HepG2 (cell line): ENCODE results near the gene TMEM132D. TPM values are rescaled to one million over a fixed set of nuclear protein-coding genes. Genes with fewer than 3 reads are reported as not detected.

Source experiments
- ATAC-seq: fragments of 200-7000 bp; cut with Tn5 transposase; 3 replicates; pipeline ENCODE4 v1.9.1; 2020; ENCODE audit warnings: mild to moderate bottlenecking, moderate library complexity
- BruUV-seq: library from RNA; stranded (reverse); fragments of 400-500 nt; replicated peaks from 2 replicates; lab custom pipeline; 2021; lab: Mats Ljungman, UMichigan
- CTCF ChIA-PET: fragments of 300-600 bp; formaldehyde crosslinking; extraction: SDS; loops from one replicate; lab custom pipeline; 2021; ENCODE audit warnings: low total read pairs, inconsistent platforms, low intra/inter-chr PET ratio; lab: Yijun Ruan, JAX
- POLR2A ChIA-PET: fragments of 350-600 bp; sonication (Branson Sonifier 250); formaldehyde crosslinking; loops from one replicate; lab custom pipeline; 2020; ENCODE audit warnings: antibody characterized with exemption, inconsistent platforms; lab: Yijun Ruan, JAX
- DNase-seq: peaks from one replicate; pipeline ENCODE4 v3.0.0-alpha.2; 2015; ENCODE audit warnings: low spot score
- FAIRE-seq: peaks from 3 replicates; lab custom pipeline; 2011; peaks lifted over from hg19 to GRCh38; lab: Jason Lieb, UNC
- H2AFZ ChIP-seq: one replicate; pipeline ENCODE4 v1.6.1; 2011; ENCODE audit warnings: low read length, inconsistent platforms
- H3K27ac ChIP-seq: fragments of 300-600 bp; 3 replicates; pipeline ENCODE4 v1.8.0; 2011; ENCODE audit warnings: mixed run types, mild to moderate bottlenecking, mixed read lengths, low read length, inconsistent platforms; ENCODE audit not compliant: insufficient read depth; ENCODE audit errors: extremely low read length
- H3K27me3 ChIP-seq, 2 experiments: fragments of 200-600 bp in 1 of 2; 2 replicates in 1 of 2; 3 replicates in 1 of 2; pipeline versions ENCODE4 v1.6.0 to v1.8.0; 2011; ENCODE audit warnings: low read length in 2 of 2, mild to moderate bottlenecking in 2 of 2, moderate library complexity in 2 of 2, inconsistent platforms in 1 of 2; ENCODE audit not compliant: insufficient read depth in 2 of 2, control insufficient read depth in 1 of 2
- H3K36me3 ChIP-seq, 2 experiments: fragments of 200-600 bp in 1 of 2; replicated peaks in 1 of 2; 2 replicates in 1 of 2; 3 replicates in 1 of 2; pipeline versions ENCODE4 v1.5.1 to v1.8.0; 2011; ENCODE audit warnings: low read length in 2 of 2, inconsistent platforms in 1 of 2; ENCODE audit not compliant: insufficient read depth in 2 of 2, control insufficient read depth in 1 of 2
- H3K4me1 ChIP-seq: 2 replicates; pipeline ENCODE4 v1.5.1; 2012; ENCODE audit warnings: low read length, inconsistent platforms; ENCODE audit not compliant: insufficient read depth
- H3K4me2 ChIP-seq: 2 replicates; pipeline ENCODE4 v1.6.0; 2011; ENCODE audit warnings: low read depth, low read length, inconsistent platforms
- H3K4me3 ChIP-seq, 3 experiments: fragments of 200-600 bp in 1 of 3; sonication (generic), shearing (Covaris generic) in 1 of 3; replicated peaks in 1 of 3; 2 replicates each; pipeline ENCODE4 v1.5.1; 2011 to 2016; ENCODE audit warnings: low read length in 3 of 3, inconsistent platforms in 2 of 3, low read depth in 2 of 3, mild to moderate bottlenecking in 2 of 3, control low read depth in 1 of 3, mixed read lengths in 1 of 3; ENCODE audit not compliant: insufficient read depth in 1 of 3
- H3K79me2 ChIP-seq: one replicate; pipeline ENCODE4 v1.6.1; 2011; ENCODE audit warnings: low read length, inconsistent platforms; ENCODE audit not compliant: insufficient read depth
- H3K9ac ChIP-seq: 2 replicates; pipeline ENCODE4 v1.6.0; 2011; ENCODE audit warnings: mild to moderate bottlenecking, low read depth, low read length, inconsistent platforms; ENCODE audit not compliant: insufficient read depth
- H3K9me3 ChIP-seq: 2 replicates; pipeline ENCODE4 v1.5.1; 2012; ENCODE audit warnings: mild to moderate bottlenecking, low read length
- H4K20me1 ChIP-seq: 2 replicates; pipeline ENCODE4 v1.6.0; 2011; ENCODE audit warnings: inconsistent platforms, mild to moderate bottlenecking, low read length, moderate library complexity; ENCODE audit not compliant: insufficient read depth
- CEBPG ChIP-seq: IDR thresholded peaks from 2 replicates; pipeline ENCODE4 v1.6.1; 2016
- MAF1 ChIP-seq: sonication (generic); formaldehyde crosslinking; IDR thresholded peaks from 2 replicates; pipeline ENCODE4 v1.5.0; 2020; ENCODE audit warnings: missing genetic modification reagents, borderline replicate concordance
- NFIB ChIP-seq: sonication (generic); formaldehyde crosslinking; IDR thresholded peaks from 2 replicates; pipeline ENCODE4 v1.9.0; 2021; ENCODE audit warnings: missing genetic modification reagents, mild to moderate bottlenecking, borderline replicate concordance
- PHF21A ChIP-seq: sonication (generic); formaldehyde crosslinking; IDR thresholded peaks from 2 replicates; pipeline ENCODE4 v1.5.0; 2020; ENCODE audit warnings: mild to moderate bottlenecking, missing genetic modification reagents
- SPEN ChIP-seq: sonication (generic); formaldehyde crosslinking; IDR thresholded peaks from 2 replicates; pipeline ENCODE4 v1.5.1; 2020; ENCODE audit warnings: low read depth, mild to moderate bottlenecking, missing genetic modification reagents
- TBL1XR1 ChIP-seq: fragments of 150-350 bp; IDR thresholded peaks from 2 replicates; pipeline ENCODE4 v1.6.1; 2014; ENCODE audit warnings: borderline replicate concordance, low read length; ENCODE audit not compliant: partially characterized antibody
- ZNF143 ChIP-seq: sonication (generic); formaldehyde crosslinking; IDR thresholded peaks from 2 replicates; pipeline ENCODE4 v1.4.0; 2020; ENCODE audit warnings: missing genetic modification reagents
- ZNF331 ChIP-seq: sonication (generic); formaldehyde crosslinking; IDR thresholded peaks from 2 replicates; pipeline ENCODE4 v1.4.0; 2020; ENCODE audit warnings: missing genetic modification reagents
- ZNF343 ChIP-seq: sonication (generic); formaldehyde crosslinking; IDR thresholded peaks from 2 replicates; pipeline ENCODE4 v1.4.0; 2020; ENCODE audit warnings: mild to moderate bottlenecking, missing genetic modification reagents
- ZNF660 ChIP-seq: sonication (generic); formaldehyde crosslinking; IDR thresholded peaks from 2 replicates; pipeline ENCODE4 v1.5.1; 2020; ENCODE audit warnings: mild to moderate bottlenecking, low read depth, missing genetic modification reagents, borderline replicate concordance
- WGBS: methylation state at CpG from one replicate; pipeline ENCODE4 v1.1.6; 2017; ENCODE audit warnings: low lambda C conversion rate; 5-methylcytosine and 5-hydroxymethylcytosine counted together
- in situ Hi-C: cut with HindIII; loops from 2 replicates; pipeline ENCODE4 v1.10.0; 2017; ENCODE audit warnings: low pct_unique_long_range_greater_than_20kb; ENCODE audit not compliant: extremely low pct_ligation_motif_present
- intact Hi-C: fragments of 100-400 bp; cut with micrococcal nuclease; formaldehyde crosslinking; loops from one replicate; pipeline ENCODE4 v1.10.0; 2022; ENCODE audit not compliant: unreplicated experiment
- polyA plus RNA-seq, 8 experiments: library from polyadenylated mRNA; depleted of rRNA in 3 of 8; stranded (reverse) in 7 of 8; unstranded in 1 of 8; fragments of >200 nt; fragmentation: Illumina TruSeq in 4 of 8; extraction: Trizol in 4 of 8; gene quantifications; 2 replicates each; pipeline versions ENCODE4 v1.2.1 to v1.2.3, GENCODE V29; 2011 to 2016; ENCODE audit warnings: low read depth in 4 of 8, missing spikeins in 1 of 8, mixed read lengths in 1 of 8; ENCODE audit not compliant: insufficient read depth in 1 of 8
- total RNA-seq, 5 experiments: library from RNA; depleted of rRNA; stranded (reverse); fragments of >200 nt; fragmentation: Illumina TruSeq; extraction: Trizol; gene quantifications; 2 replicates each; pipeline ENCODE4 v1.2.3, GENCODE V29; 2016; ENCODE audit warnings: low read depth in 1 of 5
- TF ChIP-seq, protein P1 (sequence below): sonication (generic); formaldehyde crosslinking; IDR thresholded peaks from 2 replicates; pipeline ENCODE4 v1.4.0; 2020; ENCODE audit warnings: missing genetic modification reagents

TMEM132D gene
- total and polyA plus RNA-seq, 2 of the 13 experiments (the other 11 are each of a cell fraction or from before 2014, with no cell fraction given) = not detected

DNA sequence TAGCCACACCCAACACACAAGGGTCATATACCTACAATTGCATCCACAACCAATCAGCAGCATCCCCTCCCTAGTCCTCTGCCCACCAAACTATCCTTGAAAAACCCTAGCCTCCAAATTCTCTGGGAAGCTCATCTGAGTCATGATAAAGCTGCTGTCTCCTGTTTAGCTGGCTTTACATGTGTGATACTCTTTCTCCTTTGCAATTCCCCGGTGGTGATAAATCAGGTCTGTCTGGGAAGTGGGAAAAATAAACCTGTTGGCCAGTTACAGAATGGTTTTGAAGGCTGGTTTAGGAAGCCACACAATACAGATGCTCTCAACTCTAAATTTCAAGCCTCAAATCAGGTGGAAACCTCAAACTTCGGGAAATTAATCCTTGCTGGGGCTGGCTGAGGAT is 41.9 kb downstream of the TMEM132D start:
- Histone ChIP-seq H3K4me1 (no peaks in the 10 kb centered on the region), H3K4me2 (no peak overlapping the region), H3K27me3 (no peaks in the 10 kb centered on the region; a peak in 1 of 5 replicates), H3K9me3 (peaks cover 25% of the 10 kb centered on the region), H3K9ac (no peak overlapping the region), H3K36me3 (no peaks in the 10 kb centered on the region), H3K27ac (no peak overlapping the region), H3K79me2 (no peaks in the 10 kb centered on the region), H4K20me1 (no peaks in the 10 kb centered on the region), H2AFZ (no peak overlapping the region), H3K4me3 (no peak overlapping the region)
- no peak for DNase-seq
- POLR2A ChIA-PET = no interaction called here
- in situ Hi-C loops = no loop called here
- no peak for ATAC-seq
- TF ChIP-seq ZNF660 (CRISPR knock-in tag) = no peak
- no peak for TF ChIP-seq SPEN (CRISPR knock-in tag)
- TF ChIP-seq MAF1 (CRISPR knock-in tag) = no peak
- TF ChIP-seq ZNF331 (CRISPR knock-in tag) = no peak
- TF ChIP-seq NFIB (CRISPR knock-in tag) = no peak
- TF ChIP-seq ZNF343 = no peak
- no peak for FAIRE-seq
- no TSS peak for BruUV-seq
- CTCF ChIA-PET = no interaction called here
- 0% methylated on average over 1 of the region's 2 CpGs for WGBS
- intact Hi-C loops = no loop called here

DNA sequence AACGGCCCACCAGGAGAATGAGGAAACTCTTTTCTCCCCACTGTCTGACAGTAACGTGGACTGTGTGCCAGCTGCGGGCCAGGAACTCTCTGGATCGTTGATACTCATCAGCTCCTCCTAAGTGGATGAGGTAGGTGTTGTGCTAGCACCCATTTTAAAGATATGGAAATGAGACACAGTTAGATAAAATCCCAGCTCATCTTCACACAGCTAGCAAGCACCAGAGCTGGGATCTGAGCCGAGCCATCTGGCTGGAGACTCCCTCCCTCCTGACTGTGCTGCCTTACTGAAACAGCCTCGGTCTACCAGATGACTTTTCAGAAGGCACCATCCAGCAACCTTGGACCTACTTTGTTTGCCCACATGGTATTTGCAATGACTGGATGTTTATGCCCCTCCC is 49.2 kb downstream of the TMEM132D start:
- DNase-seq (no peak), FAIRE-seq (no peak), ATAC-seq (no peak)
- TF ChIP-seq, protein P1, sequence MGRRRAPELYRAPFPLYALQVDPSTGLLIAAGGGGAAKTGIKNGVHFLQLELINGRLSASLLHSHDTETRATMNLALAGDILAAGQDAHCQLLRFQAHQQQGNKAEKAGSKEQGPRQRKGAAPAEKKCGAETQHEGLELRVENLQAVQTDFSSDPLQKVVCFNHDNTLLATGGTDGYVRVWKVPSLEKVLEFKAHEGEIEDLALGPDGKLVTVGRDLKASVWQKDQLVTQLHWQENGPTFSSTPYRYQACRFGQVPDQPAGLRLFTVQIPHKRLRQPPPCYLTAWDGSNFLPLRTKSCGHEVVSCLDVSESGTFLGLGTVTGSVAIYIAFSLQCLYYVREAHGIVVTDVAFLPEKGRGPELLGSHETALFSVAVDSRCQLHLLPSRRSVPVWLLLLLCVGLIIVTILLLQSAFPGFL (CRISPR knock-in tag) = no peak
- no peak for TF ChIP-seq ZNF143 (CRISPR knock-in tag)
- no peak for TF ChIP-seq PHF21A
- TF ChIP-seq CEBPG = no peak
- TF ChIP-seq TBL1XR1 = no peak
- intact Hi-C loops = no loop called here
- in situ Hi-C loops = no loop called here
- Histone ChIP-seq H2AFZ (no peak overlapping the region), H3K4me2 (no peak overlapping the region), H3K9me3 (no peaks in the 10 kb centered on the region), H3K27ac (no peak overlapping the region), H3K79me2 (no peaks in the 10 kb centered on the region), H3K36me3 (no peaks in the 10 kb centered on the region), H3K27me3 (peaks cover 0 to 9% of the 10 kb centered on the region in 2 experiments; a peak in 2 of 5 replicates), H3K4me3 (no peak overlapping the region), H3K9ac (no peak overlapping the region), H4K20me1 (no peaks in the 10 kb centered on the region), H3K4me1 (no peaks in the 10 kb centered on the region)
- WGBS = 6% methylated on average over 4 of the region's 6 CpGs
- ChIA-PET POLR2A (no interaction called here), CTCF (no interaction called here)
- BruUV-seq = no TSS peak
